ENCODE measurements around the gene S100A7.

DNA sequence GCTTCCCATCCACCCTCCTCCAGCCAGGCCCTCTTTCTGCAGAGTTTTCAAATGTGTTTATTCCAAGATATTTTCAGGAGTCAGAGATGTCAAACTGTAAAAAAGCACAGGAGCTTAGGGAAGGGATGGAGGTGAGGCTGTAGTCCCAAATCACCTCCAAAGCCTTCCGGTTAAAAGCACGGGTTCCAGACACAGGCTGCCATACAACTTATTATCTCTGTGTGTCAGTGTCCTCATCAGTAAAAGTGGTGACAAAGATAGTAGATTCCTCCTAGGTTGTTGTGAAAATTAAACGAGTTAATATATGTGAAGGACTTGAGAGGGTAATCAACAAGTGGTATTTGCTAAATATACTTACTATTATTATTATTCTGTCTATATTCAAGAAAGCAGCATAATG lies 29.0 kb downstream of the S100A7 start:
- no peak for TF ChIP-seq CTCF (IDR thresholded peaks at IDR 0.05; ENCODE audit: low read depth, low read length)
- TF ChIP-seq POLR2A (IDR thresholded peaks at IDR 0.05; ENCODE audit: extremely low read depth, insufficient read length) = no peak

Measured in NB4 (cell line).